ENCODE results near the gene SSPN. TPM values are rescaled to one million over a fixed set of nuclear protein-coding genes. Genes with fewer than 3 reads are reported as not detected.

Gene SSPN
- total and polyA plus RNA-seq, 4 donors: 1.2 to 11.4 (median 6.2) TPM

GRCh38 chr12:26238341-26239121, 43.2 kb downstream of the SSPN start:
- DNase-seq (no peak), ATAC-seq (ENCODE audit: insufficient read depth, low FRiP score) (no peak)
- TF ChIP-seq CTCF (IDR thresholded peaks at IDR 0.05; ENCODE audit: control extremely low read depth, extremely low read depth): no peak
- H3K27ac ChIP-seq (ENCODE audit: low read depth in 1 of 2, low read length in 1 of 2): no peak overlapping the region
- H3K4me1 ChIP-seq (ENCODE audit: control insufficient read depth in 5 of 5, insufficient read depth in 5 of 5, low read length in 5 of 5): peaks cover 0 to 2% (median 0%) of the 10 kb centered on the region in 5 donors
- H3K4me3 ChIP-seq: no peak overlapping the region
- 71 to 85% methylated on average over 4 of the region's 4 CpGs for WGBS, 2 donors
- no peaks in the 10 kb centered on the region for H3K9me3 ChIP-seq (ENCODE audit: control insufficient read depth in 4 of 4, insufficient read depth in 3 of 4, low read length in 3 of 4)
- H3K9ac ChIP-seq (ENCODE audit: insufficient read depth in 1 of 2, low read length in 2 of 2): no peak overlapping the region
- no peaks in the 10 kb centered on the region for H3K36me3 ChIP-seq (ENCODE audit: control insufficient read depth in 4 of 4, insufficient read depth in 4 of 4, low read length in 4 of 4)
- H3K27me3 ChIP-seq (ENCODE audit: control insufficient read depth in 3 of 3, insufficient read depth in 3 of 3, low read length in 2 of 3): no peaks in the 10 kb centered on the region

GRCh38 chr12:26239122-26239851, 43.9 kb downstream of the SSPN start:
- H3K9me3 ChIP-seq (ENCODE audit: control insufficient read depth in 4 of 4, insufficient read depth in 3 of 4, low read length in 3 of 4): no peaks in the 10 kb centered on the region
- H3K27ac ChIP-seq (ENCODE audit: low read depth in 1 of 2, low read length in 1 of 2): no peak overlapping the region
- 65 to 67% methylated on average over 5 of the region's 5 CpGs for WGBS, 2 donors
- no peaks in the 10 kb centered on the region for H3K36me3 ChIP-seq (ENCODE audit: control insufficient read depth in 4 of 4, insufficient read depth in 4 of 4, low read length in 4 of 4)
- ATAC-seq (ENCODE audit: insufficient read depth, low FRiP score) (no peak), DNase-seq (no peak)
- no peaks in the 10 kb centered on the region for H3K27me3 ChIP-seq (ENCODE audit: control insufficient read depth in 3 of 3, insufficient read depth in 3 of 3, low read length in 2 of 3)
- no peak overlapping the region for H3K9ac ChIP-seq (ENCODE audit: insufficient read depth in 1 of 2, low read length in 2 of 2)
- H3K4me3 ChIP-seq: no peak overlapping the region
- TF ChIP-seq CTCF (IDR thresholded peaks at IDR 0.05; ENCODE audit: control extremely low read depth, extremely low read depth): no peak
- H3K4me1 ChIP-seq (ENCODE audit: control insufficient read depth in 5 of 5, insufficient read depth in 5 of 5, low read length in 5 of 5): peaks cover 0 to 2% (median 0%) of the 10 kb centered on the region in 5 donors

GRCh38 chr12:26239852-26240815, 44.8 kb downstream of the SSPN start:
- no peak overlapping the region for H3K4me3 ChIP-seq
- TF ChIP-seq CTCF (IDR thresholded peaks at IDR 0.05; ENCODE audit: control extremely low read depth, extremely low read depth): no peak
- ATAC-seq (ENCODE audit: insufficient read depth, low FRiP score) (no peak), DNase-seq (no peak)
- 82 to 92% methylated on average over 4 of the region's 4 CpGs for WGBS, 2 donors
- no peak overlapping the region for H3K9ac ChIP-seq (ENCODE audit: insufficient read depth in 1 of 2, low read length in 2 of 2)
- H3K27me3 ChIP-seq (ENCODE audit: control insufficient read depth in 3 of 3, insufficient read depth in 3 of 3, low read length in 2 of 3): no peaks in the 10 kb centered on the region
- H3K4me1 ChIP-seq (ENCODE audit: control insufficient read depth in 5 of 5, insufficient read depth in 5 of 5, low read length in 5 of 5): peaks cover 0 to 2% (median 0%) of the 10 kb centered on the region in 5 donors
- no peaks in the 10 kb centered on the region for H3K36me3 ChIP-seq (ENCODE audit: control insufficient read depth in 4 of 4, insufficient read depth in 4 of 4, low read length in 4 of 4)
- no peak overlapping the region for H3K27ac ChIP-seq (ENCODE audit: low read depth in 1 of 2, low read length in 1 of 2)
- H3K9me3 ChIP-seq (ENCODE audit: control insufficient read depth in 4 of 4, insufficient read depth in 3 of 4, low read length in 3 of 4): no peaks in the 10 kb centered on the region

Measured in lung (tissue), 12 donors.